Mesenteric fat pad (tissue), 1 donor: ENCODE results near the gene COL4A5. TPM values are rescaled to one million over a fixed set of nuclear protein-coding genes. Genes with fewer than 3 reads are reported as not detected.
"Not testable (repeated sequence)": the region's sequence is repeated elsewhere in the genome, so short reads cannot be mapped to it uniquely, and the experiment has no call there.

Experiments
- DNase-seq: peaks from one replicate; pipeline ENCODE4 v3.0.0-alpha.2; 2020; ENCODE audit warnings: low spot score
- total RNA-seq: library from RNA; stranded (reverse); fragmentation: NEBNext Ultra II Directional; extraction: Animal tissue kit (Norgen Biotek cat#: 25700); gene quantifications from one replicate; pipeline ENCODE4 v1.2.1, GENCODE V29; 2021
- donor health status: DM: yes; HTN: yes; CAD: no.

Gene COL4A5
- total RNA-seq, 1 donor from 2014 or later: 1.7 TPM

GRCh38 chrX:108453841-108454240 lies 14.2 kb downstream of the COL4A5 start:
- no peak for DNase-seq

DNA sequence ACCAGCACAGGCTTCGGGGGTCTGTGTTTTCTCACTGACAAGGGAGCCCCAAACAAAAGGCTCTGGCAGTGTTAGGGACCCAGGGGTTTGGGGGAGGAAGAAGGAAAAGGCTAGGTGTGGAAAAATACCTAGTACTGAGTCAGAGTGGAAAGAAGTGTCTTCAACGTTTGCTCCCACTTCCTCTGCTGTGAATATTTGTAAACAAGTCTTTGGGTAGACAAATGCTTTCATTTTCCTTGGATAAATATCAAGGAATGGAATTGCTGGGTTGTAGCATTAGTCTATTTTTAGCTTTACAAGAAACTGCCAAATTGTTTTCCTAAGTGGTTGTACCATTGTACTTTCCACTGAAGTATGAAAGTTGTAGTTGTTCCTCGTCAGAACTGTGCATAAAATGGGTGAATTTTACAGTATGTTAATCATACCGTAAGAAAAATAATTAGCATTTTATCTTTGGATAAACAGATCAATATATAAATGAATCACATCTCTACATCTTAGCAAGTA lies 17.4 kb downstream of the COL4A5 start:
- DNase-seq: no peak

DNA sequence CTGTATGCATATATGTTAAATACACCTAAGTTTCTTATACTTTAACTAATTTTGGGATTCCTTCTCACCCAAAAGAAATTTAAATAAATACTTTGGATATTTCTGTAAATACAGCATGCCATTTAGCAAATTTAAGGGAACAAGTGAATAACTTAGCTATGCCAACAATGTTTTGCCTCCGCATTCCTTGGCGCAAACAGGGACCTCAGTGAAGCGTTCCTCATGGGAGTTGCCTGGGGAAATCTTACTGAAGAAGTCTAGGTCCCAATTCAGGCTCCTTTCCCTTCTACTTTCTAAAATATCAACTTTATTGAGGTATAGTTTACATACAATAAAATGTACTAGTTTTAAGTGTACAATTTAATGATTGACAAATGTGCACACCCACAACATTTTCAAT lies 25.0 kb downstream of the COL4A5 start:
- DNase-seq: no peak

DNA sequence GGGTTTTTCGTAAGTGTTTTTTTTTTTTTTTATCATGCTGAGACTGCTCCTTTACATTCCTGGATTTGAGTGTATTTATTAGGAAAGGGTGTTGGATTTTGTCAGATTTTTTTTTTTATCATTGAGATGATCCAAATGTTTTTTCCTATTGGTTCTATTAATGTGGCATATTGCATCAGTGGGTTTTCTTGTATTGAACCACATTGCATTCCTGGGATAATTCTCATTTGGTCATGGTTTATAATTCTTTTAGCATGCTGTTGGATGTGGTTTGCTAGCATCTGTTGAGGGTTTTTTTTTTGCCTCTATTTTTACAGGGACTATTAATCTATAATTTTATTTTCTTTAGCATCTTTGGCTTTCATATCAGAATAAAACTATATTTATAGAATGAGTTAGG lies 28.8 kb downstream of the COL4A5 start:
- no peak for DNase-seq

- DNase-seq: no peak
Measured at GRCh38 chrX:108473979-108474378, 34.3 kb downstream of the COL4A5 start.

DNA sequence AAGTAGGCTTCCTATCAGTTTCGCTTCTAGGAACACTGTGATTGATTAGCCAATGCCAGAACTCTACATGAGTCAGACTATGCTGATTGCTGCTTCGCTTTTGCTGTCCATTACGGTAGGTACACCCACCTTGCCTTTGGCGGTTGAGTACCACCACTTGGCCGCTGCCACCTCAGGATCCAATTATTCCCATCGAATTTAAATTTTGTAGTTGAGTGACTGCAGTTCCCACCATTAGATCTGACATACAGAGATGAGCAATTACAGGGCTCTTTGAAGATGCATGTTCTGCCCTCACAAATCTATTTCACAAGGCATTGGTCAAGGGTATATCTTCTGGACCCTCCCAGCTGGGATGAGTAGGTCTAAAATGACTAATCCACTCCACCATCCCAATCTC lies 41.9 kb downstream of the COL4A5 start:
- DNase-seq: not testable (repeated sequence)

DNA sequence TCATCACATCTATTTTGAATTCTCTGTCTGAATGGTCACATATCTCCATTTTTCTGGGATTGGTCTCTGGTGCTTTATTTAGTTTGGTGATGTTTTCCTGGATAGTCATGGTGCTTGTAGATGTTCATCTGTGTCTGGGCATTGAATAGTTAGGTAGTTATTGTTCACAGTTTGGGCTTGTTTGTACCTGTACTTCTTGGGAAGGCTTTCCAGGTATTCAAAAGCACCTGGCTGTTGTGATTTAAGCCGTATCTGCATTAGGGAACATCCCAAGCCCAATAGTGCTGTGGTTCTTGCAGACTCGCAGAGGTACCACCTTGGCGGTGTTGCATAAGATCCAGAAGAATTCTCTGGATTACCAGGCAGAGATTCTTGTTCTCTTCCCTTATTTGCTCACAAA lies 44.6 kb downstream of the COL4A5 start:
- DNase-seq: no peak

DNA sequence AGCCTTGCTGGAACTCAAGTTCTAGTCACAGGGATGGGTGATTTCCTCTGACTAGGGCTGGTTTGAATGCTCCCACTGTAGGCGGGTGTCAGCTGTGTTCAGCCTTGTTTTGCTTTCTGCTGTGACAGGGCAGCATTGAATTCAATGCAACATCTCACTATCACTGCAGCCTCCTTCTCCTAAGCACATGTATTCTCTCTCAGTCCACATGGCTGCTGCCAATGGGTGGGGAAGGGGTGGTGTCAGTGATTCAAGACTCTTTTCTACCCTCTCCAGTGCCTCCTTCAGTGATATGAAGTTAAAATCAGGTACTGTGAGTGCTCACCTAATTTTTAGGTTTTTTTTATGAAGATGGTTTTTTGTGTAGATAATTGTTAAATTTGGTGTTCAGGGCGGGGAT lies 46.3 kb downstream of the COL4A5 start:
- DNase-seq: no peak

DNA sequence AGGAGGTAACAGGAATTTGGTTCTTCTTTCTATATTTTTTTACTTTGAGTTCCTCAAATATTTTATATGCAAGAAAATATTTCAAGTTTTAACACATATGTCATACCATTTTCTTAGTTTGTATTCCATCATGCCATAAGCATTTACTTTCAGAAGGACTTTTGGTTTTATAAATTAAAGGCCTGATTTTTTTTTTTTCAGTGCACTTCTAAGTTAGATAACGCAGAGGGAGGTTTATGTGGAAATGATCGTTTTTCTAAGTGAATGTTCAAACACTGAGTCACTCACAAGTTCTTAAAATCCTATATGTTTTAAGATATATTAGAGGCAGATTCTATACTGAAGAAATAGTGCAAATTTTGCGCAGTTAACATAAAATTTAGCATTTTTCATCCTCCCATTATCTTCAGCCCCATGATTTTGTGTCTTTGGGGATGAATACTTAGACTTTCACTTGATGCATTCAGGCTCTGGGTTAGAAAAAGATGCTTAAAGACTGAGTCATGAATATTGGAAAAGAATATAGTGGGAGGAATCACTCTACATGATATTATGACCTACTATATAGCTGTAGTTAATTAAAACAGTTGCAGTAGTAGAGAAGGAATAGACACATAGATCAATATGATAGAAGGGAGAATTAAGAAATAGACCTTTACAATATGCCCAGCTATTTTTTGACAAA lies 54.9 kb downstream of the COL4A5 start:
- DNase-seq: no peak

DNA sequence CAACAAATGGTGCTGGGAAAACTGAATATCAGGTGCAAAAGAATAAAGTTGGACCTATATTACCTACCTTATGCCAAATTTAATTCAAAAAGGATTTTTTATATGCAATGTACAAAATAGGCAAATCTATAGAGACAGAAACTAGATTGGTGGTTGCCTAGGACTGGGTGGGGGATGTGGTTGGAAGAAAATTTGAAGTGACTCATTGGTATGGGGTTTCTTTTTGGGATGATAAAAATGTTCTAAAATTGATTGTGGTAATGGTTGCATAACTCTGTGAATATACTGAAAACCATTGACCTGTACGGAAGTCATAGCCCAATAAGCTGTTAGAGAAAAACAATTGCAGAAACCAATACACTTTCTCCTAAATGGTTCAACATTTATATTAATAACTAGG lies 72.1 kb downstream of the COL4A5 start:
- no peak for DNase-seq

DNA sequence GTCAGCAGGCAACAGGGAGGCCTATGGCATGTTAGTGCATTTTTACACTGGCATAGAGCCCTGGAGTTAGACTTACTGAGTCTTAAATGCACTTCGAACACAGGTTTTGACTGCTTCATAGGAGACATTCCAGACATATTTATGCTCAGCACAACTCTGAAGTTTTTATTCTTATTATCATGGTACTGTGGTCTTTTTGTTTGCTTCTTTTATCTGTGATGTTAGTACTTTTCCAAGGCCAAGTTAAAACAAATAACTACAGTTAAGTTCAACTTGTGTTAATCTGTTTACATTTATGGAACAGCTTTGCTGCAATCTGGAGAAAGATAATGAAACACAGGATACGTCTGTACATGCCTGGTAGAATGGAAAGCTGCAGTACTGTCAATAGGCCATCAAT lies 76.5 kb downstream of the COL4A5 start:
- DNase-seq: no peak

GRCh38 chrX:108527724-108528123 lies 88.1 kb downstream of the COL4A5 start:
- no peak for DNase-seq

- DNase-seq: no peak
Measured at GRCh38 chrX:108537005-108537404, 97.4 kb downstream of the COL4A5 start.

DNA sequence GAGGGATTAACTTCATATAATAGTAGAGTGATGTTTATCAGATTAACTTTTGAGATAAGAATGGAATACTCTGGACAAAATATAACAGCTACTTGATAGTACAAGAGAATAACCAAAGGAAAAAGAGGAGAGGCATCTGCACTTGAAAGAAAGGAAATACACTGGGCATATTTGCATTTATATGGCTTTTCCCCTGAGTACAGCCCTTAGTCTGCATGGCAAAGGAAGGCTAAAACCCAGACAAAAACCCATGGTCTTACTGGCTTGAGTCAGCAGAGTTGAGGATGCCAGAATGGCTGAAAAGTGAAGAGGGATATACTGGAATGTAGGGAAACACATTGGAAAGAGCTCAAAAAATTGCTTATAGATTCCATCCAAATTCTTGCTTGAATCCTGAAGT lies 101.6 kb downstream of the COL4A5 start:
- DNase-seq: no peak

DNA sequence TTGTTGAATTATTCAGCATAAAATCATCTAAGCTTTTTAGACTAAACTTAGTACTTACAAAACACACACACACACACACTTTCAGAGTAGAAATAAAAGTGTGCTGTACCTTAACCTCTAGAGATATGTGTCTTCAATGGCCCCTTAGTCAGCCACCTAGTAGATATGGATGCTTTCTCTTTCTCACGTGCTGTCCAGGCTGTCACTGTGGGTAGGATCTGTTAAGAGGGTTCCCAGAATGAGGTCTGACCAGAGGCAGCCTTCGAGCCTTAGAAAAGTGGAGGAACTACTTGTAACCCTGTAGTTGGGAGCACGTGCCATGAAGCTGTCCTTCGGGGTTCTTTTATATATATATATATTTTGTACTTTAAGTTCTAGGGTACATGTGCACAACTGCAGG lies 117.9 kb downstream of the COL4A5 start:
- DNase-seq: no peak

GRCh38 chrX:108558217-108558616 lies 118.6 kb downstream of the COL4A5 start:
- DNase-seq: no peak

DNA sequence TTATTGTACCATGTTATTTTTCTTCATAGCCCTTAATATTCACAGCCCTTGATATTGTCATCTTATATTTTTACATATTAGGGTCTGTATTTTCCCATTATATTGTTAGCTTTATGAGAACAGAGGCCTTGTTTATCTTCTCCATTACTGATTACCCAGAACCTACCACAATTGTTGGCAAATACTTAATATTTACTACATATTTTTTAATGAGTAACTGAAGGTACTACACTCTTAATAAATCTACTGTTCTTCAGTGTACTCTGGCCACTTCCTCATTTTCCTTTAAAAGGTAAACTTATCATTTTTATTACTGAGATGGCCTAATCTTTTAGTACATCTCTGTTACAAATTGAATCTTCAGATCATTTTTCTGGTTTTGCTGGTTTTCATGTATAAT lies 133.5 kb downstream of the COL4A5 start:
- DNase-seq: no peak

GRCh38 chrX:108582151-108582550 lies 142.5 kb downstream of the COL4A5 start:
- DNase-seq: no peak

GRCh38 chrX:108584617-108585211 lies 145.1 kb downstream of the COL4A5 start:
- DNase-seq: no peak

GRCh38 chrX:108590496-108590895 lies 150.9 kb downstream of the COL4A5 start:
- no peak for DNase-seq

GRCh38 chrX:108601276-108601675 lies 161.6 kb downstream of the COL4A5 start:
- no peak for DNase-seq

GRCh38 chrX:108610141-108610540 lies 170.5 kb downstream of the COL4A5 start:
- no peak for DNase-seq

DNA sequence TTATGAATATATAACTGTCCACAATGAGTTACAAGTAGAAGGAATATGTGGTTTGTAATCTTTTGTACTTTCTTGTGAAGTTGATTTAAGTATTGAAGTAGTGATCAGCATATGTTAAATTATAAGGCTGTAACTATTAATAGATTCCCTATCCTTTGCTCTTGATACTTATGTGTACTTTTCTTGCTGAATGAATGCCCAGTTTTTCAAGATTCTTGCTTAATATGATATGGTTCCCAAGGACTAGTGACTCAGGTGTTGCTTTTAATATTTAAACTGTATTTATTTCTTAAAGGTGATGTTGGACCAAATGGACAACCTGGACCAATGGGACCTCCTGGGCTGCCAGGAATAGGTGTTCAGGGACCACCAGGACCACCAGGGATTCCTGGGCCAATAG lies 175.0 kb downstream of the COL4A5 start:
- no peak for DNase-seq
